Measurements from ENCODE around the gene C9orf43.
A peak's percentile ranks its signal among the peaks of the same experiment; 100 is the strongest.

- no peak for TF ChIP-seq CTCF (IDR thresholded peaks at IDR 0.05)
- TF ChIP-seq POLR2AphosphoS5 (IDR thresholded peaks at IDR 0.05): peak; percentile 13 to 27 (median 19)
These were observed 44.6 kb downstream of the C9orf43 start for GRCh38 chr9:113454914-113455761.

Data from sigmoid colon (tissue), 4 donors.